HEK293 (cell line): Measurements from ENCODE around the gene UFD1.

Experiments
- CTCF ChIA-PET: fragments of 350-600 bp; formaldehyde crosslinking; extraction: SDS; loops from one replicate; lab custom pipeline; 2021; ENCODE audit warnings: antibody characterized with exemption; lab: Yijun Ruan, JAX
- POLR2A ChIA-PET: fragments of 300-600 bp; formaldehyde crosslinking; extraction: SDS; loops from one replicate; lab custom pipeline; 2020; ENCODE audit warnings: antibody characterized with exemption, inconsistent platforms; lab: Yijun Ruan, JAX
- H3K27ac ChIP-seq: fragments of 200-500 bp; sonication (Bioruptor generic); 2 replicates; pipeline ENCODE4 v1.5.1; 2014; ENCODE audit warnings: low read depth, low read length, control low read depth, inconsistent platforms; ENCODE audit errors: extremely low read depth
- H3K36me3 ChIP-seq, 2 experiments: fragments of 200-500 bp in 1 of 2; sonication (Bioruptor generic) in 1 of 2; 1 replicate in 1 of 2; 2 replicates in 1 of 2; pipeline ENCODE4 v1.5.1; 2014 to 2017; ENCODE audit warnings: inconsistent platforms in 2 of 2, low read length in 2 of 2; ENCODE audit not compliant: control insufficient read depth in 2 of 2, insufficient read depth in 1 of 2
- H3K4me1 ChIP-seq: fragments of 200-500 bp; sonication (Bioruptor generic); 2 replicates; pipeline ENCODE4 v1.5.1; 2014; ENCODE audit warnings: mild to moderate bottlenecking, low read length, inconsistent platforms; ENCODE audit not compliant: control insufficient read depth, insufficient read depth
- H3K4me3 ChIP-seq: 2 replicates; pipeline ENCODE4 v1.5.1; 2011; ENCODE audit warnings: low read depth, mild to moderate bottlenecking, control low read depth, low read length, moderate library complexity
- H3K9me3 ChIP-seq: fragments of 200-500 bp; sonication (Bioruptor generic); 2 replicates; pipeline ENCODE4 v1.5.1; 2014; ENCODE audit warnings: low read depth, low read length, inconsistent platforms; ENCODE audit not compliant: control insufficient read depth, insufficient read depth
- GLIS2 ChIP-seq: fragments of 450-650 bp; formaldehyde crosslinking; IDR thresholded peaks from 2 replicates; pipeline ENCODE4 v1.5.1; 2016; ENCODE audit warnings: missing biosample characterization, missing genetic modification characterization
- KLF1 ChIP-seq: fragments of 450-650 bp; formaldehyde crosslinking; IDR thresholded peaks from 2 replicates; pipeline ENCODE4 v1.5.1; 2016; ENCODE audit warnings: missing biosample characterization, missing genetic modification characterization
- PRDM4 ChIP-seq: fragments of 450-650 bp; formaldehyde crosslinking; IDR thresholded peaks from 2 replicates; pipeline ENCODE4 v1.5.1; 2017; ENCODE audit warnings: missing biosample characterization, missing genetic modification characterization
- SCRT2 ChIP-seq: fragments of 450-650 bp; formaldehyde crosslinking; IDR thresholded peaks from 2 replicates; pipeline ENCODE4 v1.5.1; 2016; ENCODE audit warnings: missing biosample characterization, missing genetic modification characterization
- TSHZ1 ChIP-seq: fragments of 450-650 bp; formaldehyde crosslinking; IDR thresholded peaks from 2 replicates; pipeline ENCODE4 v1.5.1; 2016; ENCODE audit warnings: missing biosample characterization, missing genetic modification characterization, borderline replicate concordance
- ZFP37 ChIP-seq: fragments of 450-650 bp; formaldehyde crosslinking; IDR thresholded peaks from 2 replicates; pipeline ENCODE4 v1.5.1; 2016; ENCODE audit warnings: missing biosample characterization, missing genetic modification characterization
- ZFP69B ChIP-seq: fragments of 450-650 bp; formaldehyde crosslinking; IDR thresholded peaks from 2 replicates; pipeline ENCODE4 v1.5.1; 2016; ENCODE audit warnings: missing biosample characterization, missing genetic modification characterization
- ZNF138 ChIP-seq: fragments of 450-650 bp; formaldehyde crosslinking; IDR thresholded peaks from 2 replicates; pipeline ENCODE4 v1.5.1; 2016; ENCODE audit warnings: missing biosample characterization, missing genetic modification characterization, borderline replicate concordance
- ZNF155 ChIP-seq: fragments of 450-650 bp; formaldehyde crosslinking; IDR thresholded peaks from 2 replicates; pipeline ENCODE4 v1.5.1; 2016; ENCODE audit warnings: missing biosample characterization, missing genetic modification characterization
- ZNF211 ChIP-seq: fragments of 450-650 bp; formaldehyde crosslinking; IDR thresholded peaks from 2 replicates; pipeline ENCODE4 v1.5.1; 2016; ENCODE audit warnings: low read depth, missing biosample characterization, missing genetic modification characterization
- ZNF37A ChIP-seq: fragments of 450-650 bp; IDR thresholded peaks from 2 replicates; pipeline ENCODE4 v1.5.1; 2018; ENCODE audit warnings: missing biosample characterization, missing genetic modification characterization
- ZNF404 ChIP-seq: fragments of 450-650 bp; formaldehyde crosslinking; IDR thresholded peaks from 2 replicates; pipeline ENCODE4 v1.5.1; 2017; ENCODE audit warnings: missing biosample characterization, missing genetic modification characterization
- ZNF510 ChIP-seq: fragments of 450-650 bp; formaldehyde crosslinking; IDR thresholded peaks from 2 replicates; pipeline ENCODE4 v1.5.1; 2018; ENCODE audit warnings: mild to moderate bottlenecking, missing genetic modification characterization, missing biosample characterization; ENCODE audit not compliant: insufficient replicate concordance
- ZNF529 ChIP-seq: fragments of 450-650 bp; formaldehyde crosslinking; IDR thresholded peaks from 2 replicates; pipeline ENCODE4 v1.5.1; 2017; ENCODE audit warnings: missing genetic modification characterization, missing biosample characterization; ENCODE audit not compliant: insufficient replicate concordance
- ZNF549 ChIP-seq: fragments of 450-650 bp; IDR thresholded peaks from 2 replicates; pipeline ENCODE4 v1.5.1; 2018; ENCODE audit warnings: missing biosample characterization, missing genetic modification characterization, mild to moderate bottlenecking, inconsistent platforms, moderate library complexity
- ZNF600 ChIP-seq: fragments of 450-650 bp; formaldehyde crosslinking; IDR thresholded peaks from 2 replicates; pipeline ENCODE4 v1.5.1; 2016; ENCODE audit warnings: missing biosample characterization, missing genetic modification characterization
- ZNF623 ChIP-seq: fragments of 450-650 bp; formaldehyde crosslinking; IDR thresholded peaks from 2 replicates; pipeline ENCODE4 v1.5.1; 2016; ENCODE audit warnings: missing biosample characterization, missing genetic modification characterization
- ZNF664 ChIP-seq: fragments of 450-650 bp; formaldehyde crosslinking; IDR thresholded peaks from 2 replicates; pipeline ENCODE4 v1.5.1; 2016; ENCODE audit warnings: missing biosample characterization, missing genetic modification characterization
- ZNF701 ChIP-seq: fragments of 450-650 bp; formaldehyde crosslinking; IDR thresholded peaks from 2 replicates; pipeline ENCODE4 v1.5.1; 2016; ENCODE audit warnings: missing biosample characterization, missing genetic modification characterization
- TF ChIP-seq, protein P1 (sequence below): fragments of 450-650 bp; formaldehyde crosslinking; IDR thresholded peaks from 2 replicates; pipeline ENCODE4 v1.5.1; 2016; ENCODE audit warnings: missing biosample characterization, missing genetic modification characterization
- TF ChIP-seq, protein P2 (sequence below): fragments of 450-650 bp; formaldehyde crosslinking; IDR thresholded peaks from 2 replicates; pipeline ENCODE4 v1.5.1; 2016; ENCODE audit warnings: missing biosample characterization, missing genetic modification characterization
- TF ChIP-seq, protein P3 (sequence below): fragments of 450-650 bp; formaldehyde crosslinking; IDR thresholded peaks from 2 replicates; pipeline ENCODE4 v1.5.1; 2016; ENCODE audit warnings: missing biosample characterization, missing genetic modification characterization

Gene UFD1

DNA sequence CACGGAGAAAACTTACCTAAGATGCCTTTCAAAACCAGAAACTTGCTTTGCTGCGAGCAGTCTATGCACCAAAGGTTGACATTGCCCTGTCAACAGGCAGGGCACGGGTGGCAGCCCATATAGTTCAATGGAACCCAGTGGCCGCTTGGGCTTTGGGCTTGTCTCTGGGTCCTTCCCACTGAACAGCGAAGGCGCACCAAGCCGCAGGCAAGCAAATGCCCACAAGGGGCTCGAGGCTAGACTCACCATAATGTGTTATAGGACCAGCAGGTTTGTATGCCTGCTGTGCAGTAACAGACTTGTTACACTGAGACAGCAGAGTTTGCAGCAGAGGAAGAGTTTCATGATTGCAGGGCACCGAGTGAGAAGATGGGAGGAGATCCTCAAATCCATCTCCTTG is 24.9 kb upstream of the UFD1 start:
- Histone ChIP-seq H3K4me3 (no peak overlapping the region), H3K4me1 (no peaks in the 10 kb centered on the region), H3K9me3 (no peaks in the 10 kb centered on the region), H3K27ac (no peak overlapping the region), H3K36me3 (peaks cover 0 to 75% of the 10 kb centered on the region in 2 experiments; a peak in 1 of 3 replicates)
- TF ChIP-seq, protein P1, sequence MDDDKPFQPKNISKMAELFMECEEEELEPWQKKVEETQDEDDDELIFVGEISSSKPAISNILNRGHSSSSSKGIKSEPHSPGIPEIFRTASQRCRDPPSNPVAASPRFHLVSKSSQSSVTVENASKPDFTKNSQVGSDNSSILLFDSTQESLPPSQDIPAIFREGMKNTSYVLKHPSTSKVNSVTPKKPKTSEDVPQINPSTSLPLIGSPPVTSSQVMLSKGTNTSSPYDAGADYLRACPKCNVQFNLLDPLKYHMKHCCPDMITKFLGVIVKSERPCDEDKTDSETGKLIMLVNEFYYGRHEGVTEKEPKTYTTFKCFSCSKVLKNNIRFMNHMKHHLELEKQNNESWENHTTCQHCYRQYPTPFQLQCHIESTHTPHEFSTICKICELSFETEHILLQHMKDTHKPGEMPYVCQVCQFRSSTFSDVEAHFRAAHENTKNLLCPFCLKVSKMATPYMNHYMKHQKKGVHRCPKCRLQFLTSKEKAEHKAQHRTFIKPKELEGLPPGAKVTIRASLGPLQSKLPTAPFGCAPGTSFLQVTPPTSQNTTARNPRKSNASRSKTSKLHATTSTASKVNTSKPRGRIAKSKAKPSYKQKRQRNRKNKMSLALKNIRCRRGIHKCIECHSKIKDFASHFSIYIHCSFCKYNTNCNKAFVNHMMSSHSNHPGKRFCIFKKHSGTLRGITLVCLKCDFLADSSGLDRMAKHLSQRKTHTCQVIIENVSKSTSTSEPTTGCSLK: no peak
- TF ChIP-seq ZFP37 (tag by site-specific recombination): no peak
- no peak for TF ChIP-seq ZNF701
- TF ChIP-seq, protein P2, sequence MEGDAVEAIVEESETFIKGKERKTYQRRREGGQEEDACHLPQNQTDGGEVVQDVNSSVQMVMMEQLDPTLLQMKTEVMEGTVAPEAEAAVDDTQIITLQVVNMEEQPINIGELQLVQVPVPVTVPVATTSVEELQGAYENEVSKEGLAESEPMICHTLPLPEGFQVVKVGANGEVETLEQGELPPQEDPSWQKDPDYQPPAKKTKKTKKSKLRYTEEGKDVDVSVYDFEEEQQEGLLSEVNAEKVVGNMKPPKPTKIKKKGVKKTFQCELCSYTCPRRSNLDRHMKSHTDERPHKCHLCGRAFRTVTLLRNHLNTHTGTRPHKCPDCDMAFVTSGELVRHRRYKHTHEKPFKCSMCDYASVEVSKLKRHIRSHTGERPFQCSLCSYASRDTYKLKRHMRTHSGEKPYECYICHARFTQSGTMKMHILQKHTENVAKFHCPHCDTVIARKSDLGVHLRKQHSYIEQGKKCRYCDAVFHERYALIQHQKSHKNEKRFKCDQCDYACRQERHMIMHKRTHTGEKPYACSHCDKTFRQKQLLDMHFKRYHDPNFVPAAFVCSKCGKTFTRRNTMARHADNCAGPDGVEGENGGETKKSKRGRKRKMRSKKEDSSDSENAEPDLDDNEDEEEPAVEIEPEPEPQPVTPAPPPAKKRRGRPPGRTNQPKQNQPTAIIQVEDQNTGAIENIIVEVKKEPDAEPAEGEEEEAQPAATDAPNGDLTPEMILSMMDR: no peak
- TF ChIP-seq ZNF404 (tag by site-specific recombination): no peak
- TF ChIP-seq, protein P3, sequence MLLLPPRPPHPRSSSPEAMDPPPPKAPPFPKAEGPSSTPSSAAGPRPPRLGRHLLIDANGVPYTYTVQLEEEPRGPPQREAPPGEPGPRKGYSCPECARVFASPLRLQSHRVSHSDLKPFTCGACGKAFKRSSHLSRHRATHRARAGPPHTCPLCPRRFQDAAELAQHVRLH (tag by site-specific recombination): no peak
- TF ChIP-seq ZNF600 (tag by site-specific recombination): no peak
- TF ChIP-seq ZFP69B (tag by site-specific recombination): no peak
- no peak for TF ChIP-seq TSHZ1 (tag by site-specific recombination)
- TF ChIP-seq ZNF155 (tag by site-specific recombination): no peak
- no peak for TF ChIP-seq ZNF138 (tag by site-specific recombination)
- no peak for TF ChIP-seq GLIS2 (tag by site-specific recombination)
- no peak for TF ChIP-seq KLF1 (tag by site-specific recombination)
- no peak for TF ChIP-seq ZNF549 (tag by site-specific recombination)
- no peak for TF ChIP-seq ZNF510 (tag by site-specific recombination)
- no peak for TF ChIP-seq ZNF37A (tag by site-specific recombination)
- no peak for TF ChIP-seq ZNF623 (tag by site-specific recombination)
- TF ChIP-seq SCRT2 (tag by site-specific recombination): no peak
- POLR2A ChIA-PET: no interaction called here
- CTCF ChIA-PET: interaction anchor here (1.2 kb wide), 2 partner anchors 126 to 128 kb away, joined by 3 to 4 read pairs; no protein-coding TSS in a partner anchor

- POLR2A ChIA-PET: no interaction called here
- TF ChIP-seq, protein P2: no peak
- TF ChIP-seq PRDM4 (no peak), ZNF529 (tag by site-specific recombination) (no peak), ZNF664 (no peak), ZNF211 (tag by site-specific recombination) (no peak)
- TF ChIP-seq, all 188 proteins: peak for 0
- H3K9me3 ChIP-seq: no peaks in the 10 kb centered on the region
- CTCF ChIA-PET: interaction anchor here (0.6 to 1.2 kb wide), 4 partner anchors 13 to 324 kb away, joined by 3 to 8 read pairs (median 4); partner anchors contain the start of gene SLC25A1
- H3K4me1 ChIP-seq: no peaks in the 10 kb centered on the region
- peaks cover 0 to 77% of the 10 kb centered on the region in 2 experiments; a peak in 1 of 3 replicates for H3K36me3 ChIP-seq
- H3K27ac ChIP-seq: no peak overlapping the region
- no peak overlapping the region for H3K4me3 ChIP-seq
These were observed 24.4 kb upstream of the UFD1 start for GRCh38 chr22:19503367-19503766.
